NOMO-1 (cell line): ENCODE results near the gene NCAPD3.
"Not testable (repeated sequence)": the region's sequence is repeated elsewhere in the genome, so short reads cannot be mapped to it uniquely, and the experiment has no call there.

ENCODE experiments used
- DNase-seq, 2 experiments: peaks; one replicate each; lab custom pipeline; 2025; ENCODE audit not compliant: unreplicated experiment in 2 of 2; lab: John Stamatoyannopoulos, UW

NCAPD3 gene

DNA sequence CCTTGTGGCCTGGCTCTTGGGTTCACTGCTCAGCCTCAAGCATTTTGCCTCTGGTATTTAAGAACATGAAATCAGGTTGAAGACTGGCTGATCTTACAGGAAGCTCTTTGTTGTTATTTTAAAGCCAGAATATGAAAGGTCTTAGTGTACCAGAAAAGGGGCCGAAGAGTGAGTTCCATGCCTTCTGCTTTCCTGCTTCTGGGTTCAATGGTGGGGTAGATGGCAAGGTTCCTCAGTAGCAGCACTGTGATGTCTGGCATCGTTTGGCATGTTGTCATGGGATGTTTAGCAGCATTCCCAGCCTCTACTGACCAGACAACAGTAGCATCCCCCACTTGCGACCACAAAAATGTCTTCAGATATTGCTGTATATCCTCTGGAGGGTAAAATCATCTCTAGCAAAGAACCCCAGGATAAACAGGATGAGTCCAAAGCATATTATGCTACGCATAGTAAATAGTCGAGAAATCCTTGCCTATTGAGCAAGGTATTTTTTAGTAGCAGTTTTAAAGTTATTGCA lies 3.1 kb upstream of the NCAPD3 start:
- no peak for DNase-seq

DNA sequence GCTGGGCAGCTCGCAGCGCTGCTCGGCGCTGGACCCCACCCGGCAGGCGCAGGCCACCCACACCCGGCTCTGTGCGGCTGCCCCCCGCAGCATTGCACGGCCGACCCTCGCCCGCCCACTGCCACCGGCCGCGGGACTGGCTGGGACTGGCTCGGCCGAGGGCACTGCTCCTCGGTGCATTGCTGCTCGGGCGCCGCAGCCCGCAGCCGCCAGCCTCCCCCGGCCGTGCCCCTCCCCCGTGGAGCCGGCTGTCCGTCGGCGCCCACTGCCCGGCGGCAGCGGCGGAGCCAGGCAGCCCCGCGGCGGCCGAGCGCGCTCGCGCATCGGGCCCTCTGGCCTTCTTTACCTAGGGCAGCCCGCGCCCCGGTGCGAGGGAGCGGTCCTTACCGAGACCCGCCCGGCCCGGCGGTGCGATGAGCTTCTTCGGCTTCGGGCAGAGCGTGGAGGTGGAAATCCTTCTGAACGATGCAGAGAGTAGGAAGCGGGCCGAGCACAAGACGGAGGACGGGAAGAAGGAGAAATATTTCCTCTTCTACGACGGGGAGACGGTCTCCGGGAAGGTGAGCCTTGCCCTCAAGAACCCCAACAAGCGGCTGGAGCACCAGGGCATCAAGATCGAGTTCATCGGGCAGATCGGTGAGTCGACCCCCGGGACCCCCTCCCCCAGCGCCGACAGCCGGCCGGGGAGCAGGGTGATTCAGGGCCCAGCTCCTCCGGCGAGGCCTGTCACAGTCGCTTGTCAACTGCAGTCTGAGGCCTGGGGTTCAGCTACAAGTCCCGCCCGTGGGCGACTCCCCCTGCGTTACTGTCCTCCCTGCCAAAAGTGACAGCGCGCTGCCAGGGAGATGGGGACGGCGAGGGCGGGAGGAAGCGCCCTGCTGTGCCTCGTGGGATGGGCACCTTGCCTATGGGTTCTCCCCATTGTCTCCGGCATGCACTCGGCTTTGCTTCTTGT lies 1.2 kb upstream of the NCAPD3 start:
- DNase-seq: peak; percentile 20 to 31

DNA sequence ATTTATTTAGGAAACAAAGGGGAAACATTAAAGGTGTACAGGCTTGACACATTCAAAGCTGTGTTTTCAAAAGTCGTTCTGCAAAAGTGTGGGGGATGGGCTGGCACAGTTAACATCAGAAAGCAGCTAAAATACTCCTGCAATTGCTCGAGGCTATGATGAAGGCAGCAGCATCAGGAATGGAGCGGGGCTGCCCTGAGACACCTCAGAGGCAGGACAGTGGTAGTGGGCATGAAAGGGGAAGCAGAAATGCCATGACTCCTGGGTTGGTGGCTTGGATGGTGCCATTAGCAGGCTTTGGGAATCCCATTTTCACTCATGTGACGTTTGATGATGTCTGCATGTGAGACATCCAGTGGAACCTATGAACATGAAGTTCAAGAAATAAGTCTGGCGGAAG lies 646 bp downstream of the NCAPD3 start:
- no peak for DNase-seq

DNA sequence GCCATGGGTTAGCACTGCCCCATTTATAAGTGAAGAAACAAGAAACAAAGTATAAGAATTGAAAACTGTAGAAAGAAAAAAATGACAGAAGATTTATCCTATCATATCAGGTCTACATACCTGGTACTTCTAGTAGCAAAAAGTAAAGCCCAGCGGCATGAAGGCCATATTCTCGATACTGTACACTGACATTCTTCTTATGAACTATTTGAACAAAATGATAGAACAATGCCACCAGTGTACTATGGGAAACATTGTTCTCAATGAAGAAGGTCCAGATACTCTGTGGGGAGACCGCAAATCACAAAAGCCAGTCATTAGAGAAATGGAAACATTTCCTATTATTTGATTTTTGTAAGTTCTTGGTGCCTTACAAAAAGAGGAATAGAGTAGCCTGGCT lies 7.0 kb downstream of the NCAPD3 start:
- DNase-seq: no peak

DNA sequence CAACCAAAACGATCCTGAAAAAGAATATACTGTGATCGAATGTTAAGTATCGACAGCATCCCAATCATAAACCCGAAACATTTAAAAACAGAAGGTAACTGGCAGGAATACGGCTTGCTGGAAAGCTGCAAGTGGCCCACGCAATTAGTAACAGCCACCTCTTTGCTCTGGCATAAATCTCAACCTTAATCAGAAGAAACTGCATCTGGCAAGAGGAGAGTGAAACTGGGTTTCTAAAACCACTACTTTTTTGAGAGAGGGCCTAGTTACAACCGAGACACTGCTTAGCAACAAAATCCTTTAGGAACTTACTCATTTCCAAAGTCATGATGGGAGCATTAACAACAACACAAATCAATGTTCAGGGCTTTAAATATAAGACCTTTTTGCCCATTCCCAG lies 7.9 kb downstream of the NCAPD3 start:
- DNase-seq: no peak

DNA sequence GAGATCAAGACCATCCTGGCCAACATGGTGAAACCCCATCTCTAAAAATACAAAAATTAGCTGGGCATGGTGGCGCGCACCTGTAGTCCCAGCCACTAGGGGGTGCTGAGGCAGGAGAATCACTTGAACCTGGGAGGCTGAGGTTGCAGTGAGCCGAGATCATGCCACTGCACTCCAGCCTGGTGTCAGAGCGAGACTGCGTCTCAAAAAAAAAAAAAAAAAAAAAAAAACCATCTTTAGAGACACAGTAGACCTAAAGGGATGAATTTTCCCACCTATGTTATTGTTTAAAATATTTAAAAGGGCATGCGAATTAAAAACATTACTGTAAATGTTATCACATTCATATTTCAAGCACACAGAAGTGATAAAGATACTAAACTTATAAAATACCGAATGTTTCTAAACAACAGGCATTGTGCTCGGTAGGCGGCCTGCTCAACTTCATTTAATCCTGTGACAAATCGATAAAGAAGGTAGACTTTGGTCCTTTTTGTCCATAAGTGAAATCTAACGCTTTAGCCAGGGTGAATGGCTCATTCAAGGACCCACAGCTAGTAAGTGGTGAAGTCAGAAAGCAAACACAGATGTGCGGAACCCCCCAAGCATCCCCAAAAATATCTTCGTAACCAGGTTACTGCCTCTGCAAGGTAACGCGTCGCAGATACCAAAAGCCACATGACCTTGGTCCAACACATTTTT lies 16.1 kb downstream of the NCAPD3 start:
- DNase-seq: no peak

DNA sequence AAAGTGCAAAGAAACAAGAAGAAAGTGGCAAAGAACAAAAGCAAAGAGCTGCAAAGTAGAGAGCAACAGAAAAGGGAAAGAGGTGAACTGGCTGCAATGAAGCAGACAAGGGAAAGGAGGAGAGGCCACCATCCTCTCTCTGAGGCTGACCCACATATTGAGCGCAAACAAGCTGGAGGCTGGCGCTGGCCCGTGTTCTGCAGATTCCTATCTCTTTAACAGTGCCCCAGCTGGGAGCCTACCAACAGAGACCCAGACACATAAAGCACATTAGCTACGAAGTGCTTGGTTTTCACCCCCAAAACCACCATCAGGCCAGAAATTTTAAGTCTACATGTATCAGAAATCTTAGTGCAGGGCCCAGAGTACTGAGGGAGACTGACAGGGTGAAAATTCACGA lies 17.6 kb downstream of the NCAPD3 start:
- no peak for DNase-seq

DNA sequence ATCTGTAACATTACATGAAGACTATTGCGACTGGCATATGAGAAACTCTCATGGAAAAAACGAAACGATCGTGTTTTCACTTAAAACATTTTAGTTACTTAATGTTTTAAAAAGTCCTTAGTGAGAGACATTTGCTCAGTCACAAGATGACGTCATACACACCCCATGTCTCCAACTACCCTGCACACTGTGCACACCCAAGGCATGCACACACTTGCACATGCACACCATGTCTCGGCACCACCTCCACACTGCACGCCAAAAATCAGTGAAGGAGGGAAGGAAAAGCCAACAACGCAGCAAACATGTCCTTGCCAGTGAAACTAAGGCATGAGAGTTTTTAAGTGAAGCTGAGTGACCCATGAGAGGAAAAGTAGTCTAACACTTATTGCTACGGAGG lies 18.0 kb downstream of the NCAPD3 start:
- DNase-seq: no peak

DNA sequence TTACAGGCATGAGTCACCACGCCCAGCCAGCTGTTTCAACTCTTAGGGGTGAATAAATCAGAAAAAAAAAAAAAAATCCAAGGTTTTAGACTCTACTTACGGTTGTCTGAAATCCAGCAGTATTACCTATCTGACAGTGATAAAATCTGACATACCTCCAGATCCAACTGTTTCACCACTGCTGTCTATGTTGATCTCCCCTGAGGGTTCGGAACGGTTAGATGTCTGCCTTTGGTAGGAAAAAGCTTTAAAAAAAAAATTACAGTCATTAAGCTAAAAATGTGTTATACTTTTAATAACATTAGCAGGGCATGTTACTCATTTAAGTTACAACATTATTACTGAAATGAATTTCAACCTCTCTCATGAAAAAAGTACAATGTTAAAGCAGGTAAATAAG lies 21.1 kb downstream of the NCAPD3 start:
- DNase-seq: no peak

DNA sequence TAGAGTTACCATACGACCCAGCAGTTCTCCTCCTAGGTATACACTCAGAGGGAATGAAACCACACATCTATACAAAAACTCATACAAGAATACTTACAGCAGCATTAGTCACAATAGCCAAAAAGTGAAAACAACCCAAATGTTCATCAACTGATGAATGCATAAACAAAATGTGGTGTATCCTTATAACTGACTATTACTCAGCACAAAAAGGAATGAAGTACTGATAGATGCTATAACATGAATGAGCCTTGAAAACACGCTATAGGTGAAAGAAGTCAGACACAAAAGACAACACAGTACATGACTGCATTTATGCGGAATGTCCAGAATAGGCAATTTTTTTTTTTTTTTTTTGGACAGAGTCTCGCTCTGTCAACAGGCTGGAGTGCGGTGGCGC lies 23.1 kb downstream of the NCAPD3 start:
- DNase-seq: no peak

DNA sequence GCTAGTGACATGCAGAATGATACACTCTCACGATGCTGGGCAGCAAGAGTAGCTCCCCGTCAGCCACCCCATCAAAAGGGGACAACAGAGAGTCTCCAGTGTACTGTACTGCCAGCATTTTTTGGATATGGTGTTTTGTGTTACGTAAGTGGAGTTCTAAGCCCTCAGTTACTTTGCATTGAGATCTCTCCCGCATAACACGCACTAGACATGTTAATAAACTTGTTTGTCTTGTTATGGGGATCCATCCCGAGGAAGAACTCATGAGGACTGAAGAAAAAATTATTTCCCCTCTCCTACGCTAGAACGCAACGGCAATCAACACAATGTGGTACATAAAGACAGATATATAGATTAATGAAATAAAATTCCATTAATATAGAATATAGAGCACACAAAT lies 24.2 kb downstream of the NCAPD3 start:
- DNase-seq: no peak

DNA sequence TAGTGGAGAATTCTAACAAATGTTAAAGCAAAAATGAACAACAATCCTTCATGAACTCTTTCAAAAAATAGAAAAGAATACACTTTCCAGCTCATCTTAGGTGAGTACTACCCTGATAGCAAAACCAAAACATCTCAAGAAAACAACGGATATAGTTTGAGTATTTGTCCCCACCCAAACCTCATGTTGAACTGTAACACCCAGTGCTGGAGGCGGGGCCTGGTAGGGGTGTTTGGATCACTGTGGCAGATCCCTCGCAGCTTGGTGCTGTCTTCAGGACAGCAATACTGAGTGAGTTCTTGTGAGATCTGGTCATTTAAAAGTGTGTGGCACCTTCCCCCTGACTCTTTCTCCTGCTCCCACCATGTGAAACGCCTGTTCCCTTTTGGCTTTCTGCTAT lies 27.0 kb downstream of the NCAPD3 start:
- DNase-seq: no peak

DNA sequence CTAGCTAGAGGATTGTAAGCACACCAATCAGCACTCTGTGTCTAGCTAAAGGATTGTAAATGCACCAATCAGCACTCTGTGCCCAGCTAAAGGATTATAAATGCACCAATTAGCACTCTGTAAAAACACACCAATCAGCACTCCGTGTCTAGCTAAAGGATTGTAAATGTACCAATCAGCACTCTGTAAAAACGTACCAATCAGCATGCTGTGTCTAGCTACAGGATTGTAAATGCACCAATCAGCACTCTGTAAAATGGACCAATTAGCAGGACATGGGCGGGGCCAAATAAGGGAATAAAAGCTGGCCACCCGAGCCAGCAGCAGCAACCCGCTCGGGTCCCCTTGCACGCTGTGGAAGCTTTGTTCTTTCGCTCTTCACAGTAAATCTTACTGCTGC lies 35.7 kb downstream of the NCAPD3 start:
- not testable (repeated sequence) for DNase-seq

DNA sequence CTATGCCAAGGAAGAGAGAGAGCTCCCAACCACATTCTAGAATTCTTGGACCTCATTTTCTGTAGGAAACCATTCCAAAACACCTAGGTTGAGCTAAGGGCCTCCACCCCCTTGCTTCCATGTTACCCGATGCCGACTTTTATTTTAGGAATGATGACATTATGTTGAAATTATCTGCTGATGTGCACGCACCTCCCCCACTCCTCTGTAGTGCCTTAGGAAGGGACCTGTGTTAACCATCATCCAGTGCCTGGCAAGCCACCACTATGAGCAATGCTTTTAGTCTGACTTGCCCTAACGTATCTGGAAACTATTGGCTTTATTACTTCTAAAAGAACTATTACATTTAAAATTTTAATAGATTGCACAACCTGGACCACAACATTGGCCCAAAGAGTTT lies 42.1 kb downstream of the NCAPD3 start:
- no peak for DNase-seq

DNA sequence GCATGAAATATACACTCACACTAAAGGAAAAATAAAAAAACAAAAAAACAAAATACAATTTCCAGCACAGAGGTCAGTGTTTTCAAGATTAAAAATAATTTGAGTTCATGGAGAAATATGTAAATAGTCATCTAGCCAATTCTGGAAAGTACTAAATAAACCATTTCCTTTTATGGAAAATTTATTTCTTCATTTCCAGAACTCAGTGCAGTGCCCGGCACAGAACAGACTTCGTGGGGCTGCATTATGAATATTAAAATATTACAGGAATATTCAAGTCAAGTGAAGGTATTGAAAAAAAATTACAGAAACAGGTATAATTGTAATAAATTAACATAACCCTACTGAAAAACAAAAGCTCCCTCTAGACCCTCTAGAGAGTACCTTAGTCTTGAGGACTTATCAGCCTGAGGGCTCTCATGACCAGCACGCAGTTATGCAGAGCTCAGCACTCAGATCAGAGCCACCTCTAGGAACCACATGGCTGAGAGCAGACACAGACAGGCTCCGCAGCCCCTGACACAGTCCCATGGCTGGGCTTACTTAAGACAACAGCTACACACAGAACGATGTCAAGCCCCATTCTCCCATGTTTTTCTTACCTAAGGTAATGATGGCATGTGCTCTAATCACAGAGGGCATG lies 45.6 kb downstream of the NCAPD3 start:
- no peak for DNase-seq

DNA sequence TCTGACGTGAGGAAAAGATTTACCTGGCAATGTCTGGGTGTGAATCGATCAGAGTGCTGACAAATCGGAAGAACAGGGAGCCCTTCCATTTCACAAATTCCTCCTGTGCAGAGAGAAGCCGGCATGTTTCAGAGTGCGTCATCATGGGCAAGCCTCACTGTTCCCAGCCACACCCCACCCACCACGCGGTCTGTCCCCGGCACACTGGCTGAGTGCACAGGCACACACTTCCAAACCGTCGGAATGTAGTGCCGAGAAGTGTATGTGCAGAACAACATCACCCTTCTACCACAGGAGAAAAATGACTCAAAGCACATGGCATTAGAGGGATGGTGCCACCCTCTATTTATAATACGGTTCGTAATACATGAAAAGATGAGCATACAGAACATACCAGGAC lies 47.5 kb downstream of the NCAPD3 start:
- no peak for DNase-seq

DNA sequence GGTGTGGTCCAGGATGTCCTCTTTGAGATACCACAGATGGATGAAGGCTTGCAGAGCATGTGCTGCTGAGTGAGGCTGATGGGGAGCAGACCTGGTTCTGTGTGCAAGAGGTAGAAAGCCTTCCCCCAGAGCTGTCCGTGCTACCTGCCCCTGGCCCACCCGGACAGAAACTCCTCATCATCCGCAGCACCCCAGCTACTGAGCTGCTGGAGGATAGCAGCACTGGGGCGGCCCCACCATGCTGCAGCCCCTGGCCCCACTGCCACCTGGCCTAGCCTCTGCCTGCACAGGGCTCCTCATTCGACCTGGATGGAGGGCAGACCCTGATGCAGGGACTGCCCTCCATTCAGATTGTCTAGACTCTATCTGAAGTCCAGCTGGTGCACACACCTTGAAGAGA lies 50.5 kb downstream of the NCAPD3 start:
- no peak for DNase-seq

DNA sequence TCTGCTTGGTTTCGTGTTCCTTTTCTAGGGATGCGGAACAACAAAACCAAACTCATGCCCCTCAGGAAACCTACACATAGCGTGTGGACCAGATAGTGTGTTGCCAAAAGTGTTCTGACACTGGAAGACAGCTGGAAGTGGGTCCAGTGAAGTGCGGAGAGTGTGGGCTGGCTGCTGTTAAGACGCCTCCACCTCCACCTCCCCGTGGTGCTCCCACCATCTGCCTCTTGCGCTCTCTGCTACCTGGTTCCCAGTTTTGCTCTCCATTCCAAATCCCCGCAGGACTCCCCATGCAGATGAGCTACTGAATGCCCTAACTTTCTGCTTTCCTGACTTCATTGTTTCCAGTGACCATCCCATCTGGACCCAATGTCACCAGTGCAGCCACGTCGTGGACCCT lies 51.8 kb downstream of the NCAPD3 start:
- DNase-seq: no peak

DNA sequence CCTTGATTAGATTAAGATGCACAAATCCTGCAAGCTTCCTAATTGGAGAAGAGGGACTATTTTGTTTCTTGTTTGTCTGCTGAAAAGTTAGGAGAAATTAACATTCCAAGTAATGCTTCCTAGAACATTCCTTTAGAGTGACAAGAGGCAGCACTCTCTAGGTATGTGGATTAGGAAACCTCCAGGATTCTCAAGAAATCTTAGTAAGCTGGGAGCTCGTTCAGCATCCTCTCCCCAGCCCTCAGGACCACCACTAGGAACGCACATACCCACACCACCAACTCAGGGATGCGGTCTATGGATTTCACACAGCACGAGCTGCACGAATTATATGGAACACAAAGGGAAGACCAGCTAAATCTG lies 52.9 kb downstream of the NCAPD3 start:
- DNase-seq: no peak

DNA sequence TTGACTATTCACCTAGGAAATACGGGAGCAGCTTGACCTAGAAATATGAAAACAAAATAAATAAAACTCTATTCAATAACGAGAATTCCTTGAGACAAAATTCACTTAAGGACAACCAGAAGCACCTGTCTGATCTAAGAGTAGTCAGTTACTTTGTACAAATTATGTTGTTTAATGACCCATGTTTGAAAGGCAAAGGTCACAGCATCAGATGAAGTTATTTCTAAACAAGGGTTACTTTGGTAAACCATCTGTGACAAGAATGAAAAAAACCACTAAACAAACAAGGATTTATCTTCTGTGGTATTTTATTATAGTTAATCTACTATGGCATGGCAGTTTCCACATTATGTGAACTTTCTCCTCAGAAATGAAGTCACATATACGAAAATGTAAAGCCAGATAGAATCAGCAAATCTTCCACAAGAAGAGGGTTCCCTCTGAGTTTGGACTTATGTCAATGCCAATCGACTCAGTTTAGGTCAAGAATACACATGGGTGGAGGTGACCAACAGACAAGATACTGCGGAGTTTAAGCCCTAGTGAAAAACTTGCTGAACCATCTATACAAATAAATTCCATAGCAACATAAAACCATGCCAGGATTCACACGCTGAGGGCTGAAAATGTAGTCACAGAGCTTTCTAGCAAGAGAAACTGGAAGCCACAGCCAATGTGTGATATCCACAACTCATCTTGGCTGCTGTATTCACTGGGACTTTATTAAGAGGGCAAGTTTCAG lies 53.4 kb downstream of the NCAPD3 start:
- no peak for DNase-seq
